ENCODE results near the gene KCTD19. TPM values are rescaled to one million over a fixed set of nuclear protein-coding genes. Genes with fewer than 3 reads are reported as not detected.

The KCTD19 gene
- total and polyA plus RNA-seq, 8 donors = 0.03 to 3.3 (median 2.2) TPM; not detected in 5

DNA sequence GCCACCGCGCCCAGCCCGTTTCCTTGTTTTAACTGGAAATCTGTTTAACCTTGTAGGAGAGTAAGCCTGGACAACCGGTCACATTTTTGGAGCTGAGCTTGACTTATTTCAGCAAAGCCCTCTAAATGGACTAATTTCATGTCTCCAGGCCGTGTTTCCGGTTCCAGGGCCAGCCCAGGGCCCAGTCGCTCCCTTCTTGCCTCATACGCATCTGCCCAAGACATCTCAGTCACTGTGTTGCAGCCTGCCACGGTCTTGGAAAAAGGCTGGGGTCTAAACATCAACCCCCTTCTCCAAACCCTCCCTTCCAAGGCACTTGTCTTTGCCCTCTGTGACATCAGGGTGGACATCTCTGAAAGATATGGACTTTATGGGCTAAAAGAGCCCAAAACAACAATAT lies 28.3 kb downstream of the KCTD19 start:
- TF ChIP-seq, protein P1, sequence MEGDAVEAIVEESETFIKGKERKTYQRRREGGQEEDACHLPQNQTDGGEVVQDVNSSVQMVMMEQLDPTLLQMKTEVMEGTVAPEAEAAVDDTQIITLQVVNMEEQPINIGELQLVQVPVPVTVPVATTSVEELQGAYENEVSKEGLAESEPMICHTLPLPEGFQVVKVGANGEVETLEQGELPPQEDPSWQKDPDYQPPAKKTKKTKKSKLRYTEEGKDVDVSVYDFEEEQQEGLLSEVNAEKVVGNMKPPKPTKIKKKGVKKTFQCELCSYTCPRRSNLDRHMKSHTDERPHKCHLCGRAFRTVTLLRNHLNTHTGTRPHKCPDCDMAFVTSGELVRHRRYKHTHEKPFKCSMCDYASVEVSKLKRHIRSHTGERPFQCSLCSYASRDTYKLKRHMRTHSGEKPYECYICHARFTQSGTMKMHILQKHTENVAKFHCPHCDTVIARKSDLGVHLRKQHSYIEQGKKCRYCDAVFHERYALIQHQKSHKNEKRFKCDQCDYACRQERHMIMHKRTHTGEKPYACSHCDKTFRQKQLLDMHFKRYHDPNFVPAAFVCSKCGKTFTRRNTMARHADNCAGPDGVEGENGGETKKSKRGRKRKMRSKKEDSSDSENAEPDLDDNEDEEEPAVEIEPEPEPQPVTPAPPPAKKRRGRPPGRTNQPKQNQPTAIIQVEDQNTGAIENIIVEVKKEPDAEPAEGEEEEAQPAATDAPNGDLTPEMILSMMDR (IDR thresholded peaks at IDR 0.05) = no peak
- TF ChIP-seq POLR2A (IDR thresholded peaks at IDR 0.05) (no peak), EP300 (IDR thresholded peaks at IDR 0.05) (no peak), POLR2AphosphoS5 (IDR thresholded peaks at IDR 0.05) (no peak)
- H3K36me3 ChIP-seq = no peaks in the 10 kb centered on the region
- no peaks in the 10 kb centered on the region for H3K9me3 ChIP-seq
- H3K27ac ChIP-seq = no peak overlapping the region
- peaks cover 8 to 16% (median 12%) of the 10 kb centered on the region in 4 donors for H3K4me1 ChIP-seq
- 94 to 96% (median 95%) methylated on average over 9 of the region's 9 CpGs for WGBS, 5 donors
- H3K27me3 ChIP-seq = peaks cover 0 to 11% (median 0%) of the 10 kb centered on the region in 3 donors
- H3K4me3 ChIP-seq = no peak overlapping the region
- intact Hi-C loops (cut with DNase I; ENCODE audit: low total_unique reads) = no loop called here
- no peak for DNase-seq

DNA sequence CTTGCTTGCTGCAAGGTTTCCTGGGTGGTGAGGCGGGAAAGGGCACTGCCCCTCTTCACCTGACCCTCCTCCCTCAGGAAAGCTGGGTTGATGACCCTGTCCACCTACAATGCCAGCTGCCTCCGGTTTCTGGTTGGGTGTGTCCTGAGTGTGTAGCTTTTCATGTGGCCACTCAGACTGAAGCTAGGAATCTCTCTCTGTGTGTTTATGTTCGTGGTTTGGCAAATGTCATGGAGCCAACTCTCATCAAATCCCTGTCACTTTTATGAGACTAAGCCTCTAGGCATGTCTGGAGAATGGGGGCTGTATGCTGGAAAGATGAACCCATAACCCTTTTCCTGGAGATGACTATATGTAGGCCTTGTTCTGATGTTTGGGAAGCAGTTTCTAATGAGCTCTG lies 30.1 kb downstream of the KCTD19 start:
- Histone ChIP-seq H3K4me3 (no peak overlapping the region), H3K4me1 (peaks cover 4 to 9% (median 7%) of the 10 kb centered on the region in 4 donors), H3K27ac (no peak overlapping the region), H3K27me3 (peaks cover 0 to 11% (median 0%) of the 10 kb centered on the region in 3 donors), H3K36me3 (no peaks in the 10 kb centered on the region), H3K9me3 (no peaks in the 10 kb centered on the region)
- TF ChIP-seq EP300 (IDR thresholded peaks at IDR 0.05) (no peak), POLR2AphosphoS5 (IDR thresholded peaks at IDR 0.05) (no peak), POLR2A (IDR thresholded peaks at IDR 0.05) (no peak)
- TF ChIP-seq, protein P1 (IDR thresholded peaks at IDR 0.05) = no peak
- 24 to 50% (median 42%) methylated on average over 3 of the region's 3 CpGs for WGBS, 5 donors
- DNase-seq = peak in 1 of 2 donors; percentile 23
- intact Hi-C loops (cut with DNase I; ENCODE audit: low total_unique reads) = no loop called here

- TF ChIP-seq POLR2AphosphoS5 (IDR thresholded peaks at IDR 0.05) = no peak
- WGBS, 5 donors = 55 to 76% (median 74%) methylated on average over 7 of the region's 7 CpGs
- intact Hi-C loops (cut with DNase I; ENCODE audit: low total_unique reads) = no loop called here
- DNase-seq = no peak
- peaks cover 0 to 5% (median 0%) of the 10 kb centered on the region in 4 donors for H3K4me1 ChIP-seq
- H3K27ac ChIP-seq = no peak overlapping the region
- no peaks in the 10 kb centered on the region for H3K9me3 ChIP-seq
- no peaks in the 10 kb centered on the region for H3K36me3 ChIP-seq
- H3K4me3 ChIP-seq = no peak overlapping the region
- peaks cover 0 to 11% (median 0%) of the 10 kb centered on the region in 3 donors for H3K27me3 ChIP-seq
These were observed 31.6 kb downstream of the KCTD19 start for GRCh38 chr16:67294938-67295361.

- intact Hi-C loops (cut with DNase I; ENCODE audit: low total_unique reads) = no loop called here
- no peak overlapping the region for H3K27ac ChIP-seq
- H3K9me3 ChIP-seq = no peaks in the 10 kb centered on the region
- TF ChIP-seq EP300 (IDR thresholded peaks at IDR 0.05) (no peak), POLR2AphosphoS5 (IDR thresholded peaks at IDR 0.05) (no peak), POLR2A (IDR thresholded peaks at IDR 0.05) (no peak)
- TF ChIP-seq, protein P1 (IDR thresholded peaks at IDR 0.05) = no peak
- H3K4me3 ChIP-seq = no peak overlapping the region
- no peak for DNase-seq
- peaks cover 0 to 9% (median 0%) of the 10 kb centered on the region in 3 donors for H3K27me3 ChIP-seq
- peaks cover 0 to 5% (median 0%) of the 10 kb centered on the region in 4 donors for H3K4me1 ChIP-seq
- H3K36me3 ChIP-seq = no peaks in the 10 kb centered on the region
- WGBS, 5 donors = 70 to 87% (median 82%) methylated on average over 3 to 4 of the region's 4 CpGs
These were observed 32.3 kb downstream of the KCTD19 start for GRCh38 chr16:67294171-67294757.

- H3K4me1 ChIP-seq = peaks cover 0 to 2% (median 0%) of the 10 kb centered on the region in 4 donors
- TF ChIP-seq POLR2A (IDR thresholded peaks at IDR 0.05) = no peak
- TF ChIP-seq POLR2AphosphoS5 (IDR thresholded peaks at IDR 0.05) = no peak
- TF ChIP-seq EP300 (IDR thresholded peaks at IDR 0.05) = no peak
- TF ChIP-seq, protein P1 (IDR thresholded peaks at IDR 0.05) = no peak
- H3K4me3 ChIP-seq = no peak overlapping the region
- no peaks in the 10 kb centered on the region for H3K27me3 ChIP-seq
- H3K36me3 ChIP-seq = peaks cover 0 to 9% (median 1%) of the 10 kb centered on the region in 4 donors
- whole genome bisulfite sequencing, 5 donors = 72 to 89% (median 85%) methylated on average over 7 of the region's 7 CpGs
- no peak overlapping the region for H3K27ac ChIP-seq
- intact Hi-C loops (cut with DNase I; ENCODE audit: low total_unique reads) = no loop called here
- no peaks in the 10 kb centered on the region for H3K9me3 ChIP-seq
- no peak for DNase-seq
These were observed 35.1 kb downstream of the KCTD19 start for GRCh38 chr16:67291461-67291860.

Measured in stomach (tissue), 9 donors.